ENCODE results near the gene SEMA3F.

DNA sequence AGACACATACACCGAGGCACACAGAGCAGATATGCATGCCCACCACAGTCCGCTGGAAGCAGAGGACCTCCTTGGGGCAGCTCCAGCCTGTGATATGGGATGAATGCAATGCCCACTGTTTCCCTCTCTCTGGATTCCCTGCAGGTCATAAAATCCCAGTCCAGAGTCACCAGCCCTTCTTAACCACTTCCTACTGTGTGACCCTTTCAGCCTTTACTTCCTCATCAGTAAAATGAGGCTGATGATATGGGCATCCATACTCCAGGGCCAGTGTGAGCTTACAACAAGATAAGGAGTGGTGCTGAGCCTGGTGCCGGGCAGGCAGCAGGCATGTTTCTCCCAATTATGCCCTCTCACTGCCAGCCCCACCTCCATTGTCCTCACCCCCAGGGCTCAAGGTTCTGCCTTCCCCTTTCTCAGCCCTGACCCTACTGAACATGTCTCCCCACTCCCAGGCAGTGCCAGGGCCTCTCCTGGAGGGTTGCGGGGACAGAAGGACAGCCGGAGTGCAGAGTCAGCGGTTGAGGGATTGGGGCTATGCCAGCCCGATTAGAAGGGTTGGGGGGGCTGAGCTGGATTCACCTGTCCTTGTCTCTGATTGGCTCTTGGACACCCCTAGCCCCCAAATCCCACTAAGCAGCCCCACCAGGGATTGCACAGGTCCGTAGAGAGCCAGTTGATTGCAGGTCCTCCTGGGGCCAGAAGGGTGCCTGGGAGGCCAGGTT, 36.0 kb downstream of the SEMA3F start, which contains the start of gene GNAT1:
- TF ChIP-seq, protein P1, sequence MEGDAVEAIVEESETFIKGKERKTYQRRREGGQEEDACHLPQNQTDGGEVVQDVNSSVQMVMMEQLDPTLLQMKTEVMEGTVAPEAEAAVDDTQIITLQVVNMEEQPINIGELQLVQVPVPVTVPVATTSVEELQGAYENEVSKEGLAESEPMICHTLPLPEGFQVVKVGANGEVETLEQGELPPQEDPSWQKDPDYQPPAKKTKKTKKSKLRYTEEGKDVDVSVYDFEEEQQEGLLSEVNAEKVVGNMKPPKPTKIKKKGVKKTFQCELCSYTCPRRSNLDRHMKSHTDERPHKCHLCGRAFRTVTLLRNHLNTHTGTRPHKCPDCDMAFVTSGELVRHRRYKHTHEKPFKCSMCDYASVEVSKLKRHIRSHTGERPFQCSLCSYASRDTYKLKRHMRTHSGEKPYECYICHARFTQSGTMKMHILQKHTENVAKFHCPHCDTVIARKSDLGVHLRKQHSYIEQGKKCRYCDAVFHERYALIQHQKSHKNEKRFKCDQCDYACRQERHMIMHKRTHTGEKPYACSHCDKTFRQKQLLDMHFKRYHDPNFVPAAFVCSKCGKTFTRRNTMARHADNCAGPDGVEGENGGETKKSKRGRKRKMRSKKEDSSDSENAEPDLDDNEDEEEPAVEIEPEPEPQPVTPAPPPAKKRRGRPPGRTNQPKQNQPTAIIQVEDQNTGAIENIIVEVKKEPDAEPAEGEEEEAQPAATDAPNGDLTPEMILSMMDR (IDR thresholded peaks at IDR 0.05): no peak
- no peak for TF ChIP-seq POLR2AphosphoS5 (IDR thresholded peaks at IDR 0.05; ENCODE audit: insufficient read depth in 1 of 2, low read depth in 1 of 2)
